GM19395 (cell line): ENCODE data around the gene DPPA4.
"Not testable (repeated sequence)": the region's sequence is repeated elsewhere in the genome, so short reads cannot be mapped to it uniquely, and the experiment has no call there.

ENCODE experiments used
- ATAC-seq: cut with Tn5 transposase; IDR thresholded peaks from one replicate; pipeline ENCODE4 v1.9.1; 2021; ENCODE audit warnings: mild to moderate bottlenecking, moderate library complexity; ENCODE audit not compliant: unreplicated experiment

The DPPA4 gene, protein sequence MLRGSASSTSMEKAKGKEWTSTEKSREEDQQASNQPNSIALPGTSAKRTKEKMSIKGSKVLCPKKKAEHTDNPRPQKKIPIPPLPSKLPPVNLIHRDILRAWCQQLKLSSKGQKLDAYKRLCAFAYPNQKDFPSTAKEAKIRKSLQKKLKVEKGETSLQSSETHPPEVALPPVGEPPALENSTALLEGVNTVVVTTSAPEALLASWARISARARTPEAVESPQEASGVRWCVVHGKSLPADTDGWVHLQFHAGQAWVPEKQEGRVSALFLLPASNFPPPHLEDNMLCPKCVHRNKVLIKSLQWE

DNA sequence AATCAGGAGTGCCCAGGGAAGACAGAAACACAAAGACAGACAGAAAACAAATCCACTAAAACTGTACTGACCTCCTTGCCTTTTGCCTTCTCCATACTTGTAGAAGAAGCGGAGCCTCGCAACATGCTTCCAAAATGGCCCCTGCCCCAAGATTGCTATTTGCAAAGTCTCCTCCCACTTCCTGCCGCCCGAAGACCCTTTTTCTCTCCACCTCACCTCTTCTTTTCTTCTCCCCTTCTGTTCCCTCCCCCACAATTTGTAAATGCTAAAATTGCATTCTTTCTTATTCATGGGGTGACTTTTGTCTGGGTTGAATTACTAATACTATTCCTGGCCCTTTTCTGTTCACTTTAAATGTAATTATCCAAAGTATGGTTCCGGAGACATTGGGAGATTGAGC, at the start of gene DPPA4:
DPPA4 (minus strand) TSS at position 154 of the 400 bp plus-strand sequence; CDS start at position 125, 29 bp downstream.
- ATAC-seq = no peak

DNA sequence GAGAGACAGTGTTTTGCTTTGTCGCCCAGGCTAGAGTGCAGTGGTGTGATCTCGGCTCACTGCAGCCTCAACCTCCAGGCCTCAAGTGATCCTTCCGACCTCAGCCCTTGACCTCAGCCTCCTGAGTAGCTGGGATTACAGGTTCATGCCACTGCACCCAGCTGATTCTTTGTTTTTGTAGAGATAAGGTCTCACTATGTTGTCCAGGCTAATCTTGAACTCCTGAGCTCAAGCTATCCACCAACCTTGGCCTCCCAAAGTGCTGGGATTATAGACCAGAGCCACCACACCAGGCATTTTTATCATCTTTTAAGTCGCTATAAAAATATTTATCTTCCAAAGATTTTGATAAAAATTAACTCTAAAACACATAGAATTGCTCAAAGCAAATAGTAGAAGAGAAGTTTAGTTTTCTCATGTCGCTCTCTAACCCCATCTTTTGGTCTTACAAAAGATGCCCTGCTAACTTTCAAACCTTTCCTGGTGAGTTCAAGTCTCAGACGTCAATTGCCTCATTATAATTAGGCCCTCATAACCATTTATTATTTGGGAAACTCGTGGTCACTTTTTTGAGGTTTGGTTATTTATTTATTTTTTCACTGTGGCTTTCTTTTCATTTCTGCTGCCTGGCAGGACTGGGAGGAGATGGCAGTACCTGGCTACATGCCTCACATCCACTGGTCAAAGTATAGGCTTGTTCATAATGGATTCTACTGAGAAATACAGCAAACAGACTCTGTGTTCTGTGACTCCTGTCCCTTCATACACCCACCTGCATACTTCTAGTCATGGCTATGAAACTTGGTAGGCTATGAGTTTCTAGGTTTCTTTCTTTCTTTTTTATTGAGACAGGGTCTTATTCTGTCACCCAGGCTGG, 48.3 kb upstream of the DPPA4 start:
- ATAC-seq = no peak

DNA sequence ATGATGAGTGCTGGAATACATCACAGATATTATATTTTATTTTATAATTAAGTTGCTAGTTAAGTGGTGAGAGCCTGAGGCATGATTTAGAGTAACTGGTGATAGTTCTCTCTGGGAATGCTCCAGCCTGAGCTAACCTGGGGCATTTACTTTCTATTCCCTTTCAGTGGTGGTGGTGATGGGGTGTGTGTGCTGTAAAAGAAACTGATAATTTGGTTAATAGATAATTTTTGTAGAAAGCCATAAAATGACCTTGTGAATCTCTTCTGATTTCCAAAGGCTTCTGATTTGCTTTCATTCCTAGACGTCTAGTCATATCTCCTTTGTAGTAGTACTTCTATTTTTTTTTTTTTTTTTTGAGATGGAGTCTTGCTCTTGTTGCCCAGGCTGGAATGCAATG, 46.8 kb upstream of the DPPA4 start:
- ATAC-seq = no peak

DNA sequence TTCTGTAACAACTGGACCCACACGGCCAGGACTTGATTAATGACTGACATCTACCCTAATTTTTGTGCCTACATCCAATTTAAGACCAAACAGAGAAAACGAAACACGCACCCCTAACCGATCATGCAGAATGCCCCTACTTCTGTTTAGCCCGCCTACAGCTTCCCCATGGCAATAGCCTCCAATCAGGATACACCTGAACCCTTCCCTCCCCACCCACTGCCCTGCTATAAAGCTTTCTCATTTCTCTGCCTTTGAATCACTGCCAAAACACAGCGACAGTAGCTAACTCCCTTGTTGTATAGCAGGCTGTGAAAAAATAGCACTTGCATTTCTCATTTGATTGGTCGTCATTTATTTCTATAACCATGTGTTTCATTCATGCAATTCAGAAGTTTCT, 45.2 kb upstream of the DPPA4 start:
- peak; percentile 61 for ATAC-seq

DNA sequence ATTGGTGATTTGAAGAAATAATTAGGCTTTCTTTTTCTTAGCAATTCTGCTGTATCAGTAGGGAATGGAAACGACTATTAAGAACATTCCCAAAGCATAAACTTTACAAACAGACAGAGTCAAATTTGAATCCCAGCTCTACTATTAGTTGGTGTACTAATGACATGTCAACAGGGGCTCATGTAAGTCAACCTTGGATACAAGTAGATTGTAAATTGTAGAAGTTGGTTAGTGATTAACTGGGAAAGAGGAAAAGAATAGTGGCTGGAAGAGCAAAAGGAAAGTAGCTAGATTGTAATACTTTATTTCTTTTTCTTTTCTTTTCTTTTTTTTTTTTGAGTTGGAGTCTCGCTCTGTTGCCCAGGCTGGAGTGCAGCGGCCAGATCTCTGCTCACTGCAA, 38.6 kb upstream of the DPPA4 start:
- ATAC-seq = no peak

DNA sequence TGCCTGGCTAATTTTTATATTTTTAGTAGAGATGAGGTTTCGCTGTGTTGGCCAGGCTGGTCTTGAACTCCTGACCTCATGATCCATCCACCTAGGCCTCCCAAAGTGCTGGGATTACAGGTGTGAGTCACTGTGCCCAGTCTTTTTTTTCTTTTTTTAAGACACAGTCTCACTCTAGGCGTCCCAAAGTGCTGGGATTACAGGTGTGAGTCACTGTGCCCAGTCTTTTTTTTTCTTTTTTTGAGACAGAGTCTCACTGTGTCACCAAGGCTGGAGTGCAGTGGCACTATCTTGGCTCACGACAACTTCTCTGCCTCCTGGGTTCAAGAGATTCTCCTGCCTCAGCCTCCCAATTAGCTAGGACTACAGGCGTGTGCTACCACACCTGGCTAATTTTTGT, 37.1 kb upstream of the DPPA4 start:
- ATAC-seq = not testable (repeated sequence)

DNA sequence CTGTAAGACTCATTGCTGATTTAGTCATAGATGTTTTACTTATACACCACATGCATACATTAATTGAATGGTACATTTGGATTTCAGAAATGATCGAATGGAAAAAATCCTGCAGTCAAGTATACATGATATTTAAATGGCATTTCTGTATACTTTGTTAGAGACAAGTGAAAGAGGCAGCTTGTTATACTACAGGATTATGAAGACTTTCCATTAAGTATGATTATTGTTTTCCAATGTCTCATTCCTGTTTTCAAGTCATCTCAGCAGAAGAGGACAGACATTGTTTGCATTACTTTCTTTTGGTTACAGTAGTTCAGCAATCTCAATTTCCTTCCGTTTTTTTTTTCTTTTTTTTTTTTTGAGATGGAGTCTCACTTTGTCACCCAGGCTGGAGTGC, 36.6 kb upstream of the DPPA4 start:
- ATAC-seq = no peak

DNA sequence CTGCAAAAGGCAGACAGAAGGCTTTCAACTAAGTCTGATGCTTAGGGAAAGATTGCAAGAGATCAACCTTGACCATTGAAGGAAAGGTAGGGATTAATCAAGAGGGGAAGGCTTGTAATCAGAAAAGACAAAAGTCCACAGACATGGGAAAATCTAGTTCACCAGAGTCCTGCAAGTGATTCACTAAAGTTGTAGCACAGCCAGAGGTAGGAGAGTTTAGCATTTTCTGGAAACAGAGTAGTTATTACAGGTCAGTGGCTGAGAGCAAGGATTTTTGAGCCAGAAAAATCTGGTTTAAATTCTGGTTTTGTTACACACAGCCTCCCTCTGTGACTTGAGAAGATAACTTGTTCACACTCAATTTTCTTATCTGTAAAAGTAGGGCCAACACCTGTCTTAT, 35.3 kb upstream of the DPPA4 start:
- ATAC-seq = no peak

DNA sequence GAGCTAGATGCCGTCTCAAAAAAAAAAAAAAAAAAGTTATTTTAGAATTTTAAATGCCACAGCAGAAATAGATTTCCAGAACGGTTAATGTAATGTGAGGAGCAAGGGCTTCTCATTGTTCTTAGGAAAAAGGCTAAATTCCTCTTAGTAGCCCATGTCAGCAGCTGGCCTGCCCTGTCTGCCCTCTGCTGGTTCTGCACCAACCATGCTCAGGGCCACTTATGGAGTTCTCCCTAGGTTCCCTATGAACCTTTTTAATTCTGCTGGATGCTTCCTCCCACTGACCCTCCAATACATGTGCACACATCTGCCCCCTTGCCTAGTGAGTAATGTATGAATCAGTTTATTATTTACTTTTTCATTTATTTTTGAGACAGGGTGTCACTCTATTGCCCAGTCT, 32.2 kb upstream of the DPPA4 start:
- no peak for ATAC-seq

DNA sequence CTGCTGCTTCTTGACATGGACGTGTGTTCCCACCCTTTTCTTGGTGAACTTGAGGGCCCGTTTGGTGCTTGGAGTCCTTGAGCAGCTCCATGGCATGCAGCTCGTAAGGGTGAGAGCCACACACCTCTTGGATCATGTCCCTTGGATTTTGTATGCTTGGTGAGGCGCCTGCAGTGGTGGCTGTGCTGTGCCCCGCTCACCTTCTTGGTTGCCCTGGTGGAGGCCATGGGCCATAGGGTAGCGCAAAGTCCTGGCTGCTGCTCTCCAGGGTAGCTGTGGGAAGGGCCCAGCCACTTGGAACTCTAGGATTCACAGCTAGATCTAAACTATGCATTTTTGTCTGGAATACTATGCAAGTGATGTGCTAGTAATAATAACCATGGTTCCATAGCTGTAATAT, 26.7 kb upstream of the DPPA4 start:
- no peak for ATAC-seq

DNA sequence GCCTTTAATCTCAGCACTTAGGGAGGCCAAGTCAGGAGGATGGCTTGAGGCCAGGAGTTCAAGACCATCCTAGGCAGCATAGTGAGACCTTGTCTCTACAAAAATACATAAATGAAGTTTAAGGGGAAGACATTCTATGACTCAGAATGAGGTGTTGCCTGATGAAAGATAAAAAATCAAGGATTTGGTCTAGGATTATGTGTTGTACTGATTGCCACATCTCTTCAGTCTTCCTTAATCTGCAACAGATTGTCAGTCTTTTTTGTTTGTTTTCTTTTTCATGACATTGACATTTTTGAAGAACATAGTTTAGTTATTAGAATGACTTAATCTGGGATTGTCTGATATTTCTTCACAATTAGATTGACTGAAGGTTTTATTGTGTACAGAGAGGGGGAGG, 26.3 kb upstream of the DPPA4 start:
- no peak for ATAC-seq

DNA sequence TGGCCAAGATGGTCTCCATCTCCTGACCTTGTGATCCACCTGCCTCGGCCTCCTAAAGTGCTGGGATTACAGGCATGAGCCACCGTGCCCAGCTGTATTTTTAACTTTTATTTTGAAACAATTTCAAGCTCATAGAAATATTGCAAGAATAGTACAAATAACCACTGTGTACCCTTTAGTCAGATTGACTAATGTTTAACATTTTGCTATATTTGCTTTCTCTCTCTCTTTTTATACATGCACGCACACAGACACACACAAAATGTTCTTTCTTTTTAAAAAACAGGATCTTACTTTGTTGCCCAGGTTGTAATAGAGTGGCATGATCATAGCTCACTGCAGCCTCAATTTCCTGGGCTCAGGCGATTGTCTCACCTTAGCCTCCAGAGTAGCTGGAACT, 25.5 kb upstream of the DPPA4 start:
- no peak for ATAC-seq

DNA sequence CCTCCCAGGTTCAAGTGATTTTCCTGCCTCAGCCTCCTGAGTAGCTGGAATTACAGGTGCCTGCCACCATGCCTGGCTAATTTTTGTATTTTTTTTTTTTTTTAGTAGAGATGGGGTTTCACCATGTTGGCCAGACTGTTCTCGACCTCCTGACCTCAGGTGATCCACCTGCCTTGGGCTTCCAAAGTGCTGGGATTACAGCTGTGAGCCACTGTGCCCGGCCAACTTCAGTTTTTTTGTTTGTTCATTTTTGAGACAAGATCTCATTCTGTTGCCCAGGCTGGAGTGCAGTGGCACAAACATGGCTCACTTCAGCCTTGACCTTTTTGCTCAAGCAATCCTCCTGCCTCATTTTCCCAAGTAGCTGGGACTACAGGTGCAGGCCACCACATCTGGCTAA, 21.5 kb upstream of the DPPA4 start:
- ATAC-seq = not testable (repeated sequence)

DNA sequence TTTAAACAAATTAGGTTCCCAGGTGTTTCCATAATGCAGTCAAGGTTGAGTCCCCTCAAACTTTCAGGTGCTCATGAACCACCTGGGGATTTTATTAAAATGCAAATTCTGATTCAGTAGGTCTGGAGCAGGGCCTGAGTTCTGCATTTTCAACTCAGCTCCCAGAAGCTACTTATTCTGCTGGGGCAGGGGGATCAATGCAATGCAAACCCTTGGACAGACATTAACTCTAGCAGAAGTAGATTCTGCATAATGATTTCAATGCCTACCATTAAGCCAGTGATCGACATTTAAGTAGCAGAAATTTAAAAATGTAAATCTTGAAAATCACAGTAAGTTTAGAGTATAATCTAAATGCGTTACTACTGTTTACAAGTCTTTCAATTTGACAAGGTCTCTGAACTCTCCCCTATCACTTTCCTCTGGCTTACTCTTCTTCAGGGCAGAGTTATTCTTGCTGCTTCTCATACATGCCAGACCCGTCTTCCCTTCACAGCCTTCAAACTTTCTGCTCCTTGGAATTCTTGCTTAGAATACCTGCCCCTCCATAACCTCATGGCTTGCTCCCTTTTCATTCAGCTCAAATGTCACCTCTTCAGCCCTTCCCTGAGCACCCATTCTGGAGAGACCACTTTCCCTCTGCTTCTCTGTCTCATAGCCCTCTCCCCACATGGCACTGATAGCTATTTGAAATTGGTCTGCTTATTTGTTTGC, 19.3 kb upstream of the DPPA4 start:
- no peak for ATAC-seq

DNA sequence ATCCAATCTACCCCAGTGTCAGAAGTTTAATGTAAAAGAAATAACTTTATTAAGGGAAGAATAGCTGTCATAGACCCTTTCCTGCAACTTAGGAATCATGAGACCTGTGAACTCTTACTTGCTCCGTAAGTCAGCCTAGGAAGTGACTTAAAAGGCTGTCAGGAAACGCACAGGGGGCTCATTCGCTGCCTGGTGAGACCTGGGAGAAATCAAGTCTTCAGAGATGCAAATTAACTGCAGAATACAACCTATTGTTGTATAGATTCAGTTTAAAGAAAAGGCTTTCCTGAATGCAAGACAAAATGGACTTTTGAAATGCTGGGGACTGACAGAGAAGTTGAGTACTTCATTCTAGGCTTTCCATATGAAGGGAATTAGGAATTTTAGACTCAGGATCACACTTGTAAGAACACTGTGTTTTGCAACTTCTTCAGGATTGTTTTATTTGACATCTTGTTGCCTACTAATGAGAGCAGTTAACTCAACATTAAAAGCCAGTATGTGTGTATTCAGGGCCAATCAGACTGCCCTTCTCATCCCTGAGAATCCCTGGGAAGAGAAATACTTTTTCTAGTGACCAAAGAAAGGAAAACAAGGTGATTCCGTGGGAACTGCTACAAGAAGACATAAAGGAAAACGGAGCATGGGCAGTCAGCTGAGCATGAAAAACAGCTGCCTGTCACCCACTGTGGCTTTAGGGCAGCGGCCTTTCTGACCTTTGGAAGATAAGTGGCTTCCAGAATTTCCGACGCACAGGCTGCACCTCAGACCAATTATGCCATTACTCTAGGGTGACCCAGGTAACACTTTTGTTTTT, 18.5 kb upstream of the DPPA4 start:
- ATAC-seq = no peak

DNA sequence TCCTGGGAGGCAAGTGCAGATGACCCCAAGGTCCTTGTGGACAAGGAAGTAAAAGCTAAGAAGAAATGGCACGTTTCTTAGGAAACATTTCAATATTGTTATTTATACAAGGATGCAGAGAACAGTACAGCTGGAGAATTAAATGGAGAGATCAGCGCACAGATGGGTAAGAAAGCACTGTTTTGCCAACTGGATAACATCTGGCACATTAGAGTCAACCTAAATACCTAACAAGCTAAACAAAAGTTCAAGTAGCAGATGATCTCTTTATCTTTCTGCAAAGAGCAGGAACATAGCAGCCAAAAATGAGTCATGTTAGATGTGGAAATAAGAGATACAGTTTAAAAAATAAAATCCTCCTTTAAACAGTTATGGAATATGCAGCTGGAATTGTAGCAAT, 15.7 kb upstream of the DPPA4 start:
- ATAC-seq = no peak

DNA sequence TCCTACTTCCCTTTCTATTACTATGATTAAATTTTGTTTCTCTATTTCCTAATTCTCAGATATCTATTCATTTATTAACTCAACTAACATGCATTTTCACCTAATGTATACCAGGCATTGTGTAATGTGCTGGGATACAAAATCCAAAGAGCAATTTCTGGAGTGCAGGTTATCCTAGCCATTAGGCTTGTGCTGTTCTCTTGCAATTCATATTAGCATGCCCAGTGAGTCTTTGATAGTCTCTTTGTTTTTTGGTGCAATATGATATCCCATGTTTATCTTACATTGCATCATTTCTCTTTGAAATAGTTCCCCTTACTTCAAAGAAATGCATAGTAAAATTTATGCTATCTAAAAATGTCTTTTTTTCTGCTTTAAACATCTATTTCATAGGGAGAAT, 13.9 kb upstream of the DPPA4 start:
- ATAC-seq = no peak

DNA sequence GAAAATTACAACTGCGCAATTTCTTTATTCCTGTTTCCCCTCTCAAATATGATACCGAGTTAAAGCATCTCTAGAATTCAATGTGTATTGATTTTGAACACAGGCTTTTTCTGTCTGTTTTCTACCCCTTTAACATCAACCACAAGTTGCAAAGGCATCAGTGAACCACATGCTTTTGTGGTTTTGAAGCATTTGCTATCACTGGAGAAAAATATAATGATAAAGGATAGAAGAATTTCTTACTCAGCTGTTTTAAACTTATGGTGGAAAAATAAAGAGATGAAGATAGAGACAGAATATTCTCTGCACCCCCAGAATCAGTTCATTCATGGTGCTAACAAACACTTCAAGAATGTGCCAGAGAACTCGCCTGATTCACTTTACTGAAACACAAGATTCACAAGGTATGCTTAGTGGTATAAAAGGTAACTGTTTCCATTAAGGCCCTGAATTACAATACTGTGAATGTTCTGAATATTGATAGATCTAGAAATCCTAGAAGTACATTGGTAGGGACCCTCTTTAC, 9.5 kb upstream of the DPPA4 start:
- no peak for ATAC-seq

DNA sequence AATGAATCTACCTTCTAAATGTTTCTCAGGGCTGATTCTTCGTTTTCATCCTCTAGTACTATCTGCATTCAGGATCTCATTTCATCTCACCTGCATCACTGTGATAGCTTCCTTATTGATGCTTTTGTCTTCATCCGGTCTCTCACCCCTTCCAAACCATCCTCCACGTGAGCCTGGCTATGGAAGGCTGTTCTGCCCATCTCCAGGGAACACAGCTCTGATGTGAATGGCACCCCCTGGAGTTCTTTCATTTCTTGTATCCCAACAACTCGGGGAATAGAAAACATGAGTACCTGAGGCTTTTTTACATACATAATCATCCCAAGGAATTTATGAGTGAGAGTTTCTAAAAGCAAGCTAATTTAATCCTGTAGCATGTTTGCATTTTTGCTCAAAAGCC, 8.8 kb upstream of the DPPA4 start:
- ATAC-seq = no peak
